Body of pancreas (tissue), 4 donors: ENCODE measurements around the gene KRT12. TPM values are rescaled to one million over a fixed set of nuclear protein-coding genes. Genes with fewer than 3 reads are reported as not detected.

Source experiments
- ATAC-seq: fragments of 150-250 bp; one replicate; pipeline ENCODE4 v1.9.1; 2016
- DNase-seq, 4 donors: peaks; one replicate each; pipeline ENCODE4 v3.0.0-alpha.2; 2019
- H3K27ac ChIP-seq, 4 donors: fragments of 200-600 bp; sonication (generic); 1 replicate in 3 of 4; 2 replicates in 1 of 4; pipeline versions ENCODE4 v1.5.1 to v1.6.1; 2016 to 2019; ENCODE audit warnings: mild to moderate bottlenecking in 1 of 4, mixed read lengths in 1 of 4, moderate library complexity in 1 of 4
- H3K27me3 ChIP-seq, 2 donors: fragments of 200-600 bp; sonication (generic); one replicate each; pipeline ENCODE4 v1.6.0; 2016; ENCODE audit warnings: mild to moderate bottlenecking in 1 of 2
- H3K36me3 ChIP-seq, 2 donors: fragments of 200-600 bp; sonication (generic); replicated peaks in 1 of 2; 2 replicates each; pipeline ENCODE4 v1.5.1; 2016; ENCODE audit warnings: low read depth in 2 of 2; ENCODE audit not compliant: insufficient read depth in 1 of 2
- H3K4me1 ChIP-seq: fragments of 200-600 bp; sonication (generic); one replicate; pipeline ENCODE4 v1.6.0; 2016
- H3K4me3 ChIP-seq, 2 donors: fragments of 200-600 bp; sonication (generic); 1 replicate in 1 of 2; 2 replicates in 1 of 2; pipeline ENCODE4 v1.5.1; 2016 to 2019
- H3K9me3 ChIP-seq, 3 donors: fragments of 200-600 bp; sonication (generic); 1 replicate in 2 of 3; 2 replicates in 1 of 3; pipeline ENCODE4 v1.5.1; 2016
- POLR2A ChIP-seq, 3 donors: fragments of 450-650 bp; IDR thresholded peaks; one replicate each; pipeline ENCODE4 v1.6.1; 2016; ENCODE audit warnings: antibody characterized with exemption in 3 of 3, mild to moderate bottlenecking in 2 of 3
- WGBS, 2 donors: methylation state at CpG; one replicate each; pipeline ENCODE4 v1.1.5; 2017; 5-methylcytosine and 5-hydroxymethylcytosine counted together
- intact Hi-C: fragments of 100-400 bp; cut with DNase I; formaldehyde crosslinking; loops from one replicate; pipeline ENCODE4 v1.15.1; 2023
- total RNA-seq, 2 donors: library from RNA; depleted of rRNA; stranded (reverse); fragments of >200 nt; gene quantifications; one replicate each; pipeline ENCODE4 v1.1.0, GENCODE V29; 2016
- TF ChIP-seq, protein P1 (sequence below), 7 experiments: fragments of 450-650 bp in 4 of 7; fragments of 200-600 bp in 3 of 7; sonication (generic) in 3 of 7; IDR thresholded peaks; one replicate each; pipeline ENCODE4 v1.5.1; 2016 to 2019; ENCODE audit warnings: antibody characterized with exemption in 7 of 7

KRT12 gene
- total RNA-seq, 2 donors from 2014 or later, result not detected

GRCh38 chr17:40821536-40821935 is 45.5 kb downstream of the KRT12 start:
- Histone ChIP-seq H3K27me3 (no peaks in the 10 kb centered on the region), H3K4me3 (no peak overlapping the region), H3K4me1 (peaks cover 15% of the 10 kb centered on the region), H3K9me3 (no peaks in the 10 kb centered on the region), H3K36me3 (no peaks in the 10 kb centered on the region), H3K27ac (no peak overlapping the region)
- TF ChIP-seq, protein P1, sequence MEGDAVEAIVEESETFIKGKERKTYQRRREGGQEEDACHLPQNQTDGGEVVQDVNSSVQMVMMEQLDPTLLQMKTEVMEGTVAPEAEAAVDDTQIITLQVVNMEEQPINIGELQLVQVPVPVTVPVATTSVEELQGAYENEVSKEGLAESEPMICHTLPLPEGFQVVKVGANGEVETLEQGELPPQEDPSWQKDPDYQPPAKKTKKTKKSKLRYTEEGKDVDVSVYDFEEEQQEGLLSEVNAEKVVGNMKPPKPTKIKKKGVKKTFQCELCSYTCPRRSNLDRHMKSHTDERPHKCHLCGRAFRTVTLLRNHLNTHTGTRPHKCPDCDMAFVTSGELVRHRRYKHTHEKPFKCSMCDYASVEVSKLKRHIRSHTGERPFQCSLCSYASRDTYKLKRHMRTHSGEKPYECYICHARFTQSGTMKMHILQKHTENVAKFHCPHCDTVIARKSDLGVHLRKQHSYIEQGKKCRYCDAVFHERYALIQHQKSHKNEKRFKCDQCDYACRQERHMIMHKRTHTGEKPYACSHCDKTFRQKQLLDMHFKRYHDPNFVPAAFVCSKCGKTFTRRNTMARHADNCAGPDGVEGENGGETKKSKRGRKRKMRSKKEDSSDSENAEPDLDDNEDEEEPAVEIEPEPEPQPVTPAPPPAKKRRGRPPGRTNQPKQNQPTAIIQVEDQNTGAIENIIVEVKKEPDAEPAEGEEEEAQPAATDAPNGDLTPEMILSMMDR (IDR thresholded peaks at IDR 0.05), result no peak
- TF ChIP-seq POLR2A (IDR thresholded peaks at IDR 0.05), result no peak
- intact Hi-C loops, result no loop called here
- ATAC-seq, result no peak
- no peak for DNase-seq

- no peak overlapping the region for H3K4me3 ChIP-seq
Observed at GRCh38 chr17:40820228-40820838, 46.7 kb downstream of the KRT12 start.

GRCh38 chr17:40819528-40820125 is 47.4 kb downstream of the KRT12 start:
- H3K27ac ChIP-seq, result peak overlapping the region in 3 of 4 donors; percentile 77 to 89 (median 88)
- H3K9me3 ChIP-seq, result no peaks in the 10 kb centered on the region
- no peak for TF ChIP-seq POLR2A (IDR thresholded peaks at IDR 0.05)
- TF ChIP-seq, protein P1 (IDR thresholded peaks at IDR 0.05), result no peak
- peak overlapping the region; percentile 19 to 23 for H3K4me3 ChIP-seq
- peaks cover 15% of the 10 kb centered on the region for H3K4me1 ChIP-seq
- no peaks in the 10 kb centered on the region for H3K27me3 ChIP-seq
- ATAC-seq (no peak), DNase-seq (peak in 1 of 4 donors; percentile 6)
- WGBS, 2 donors, result 33 to 36% methylated on average over 9 of the region's 9 CpGs
- no peaks in the 10 kb centered on the region for H3K36me3 ChIP-seq
- intact Hi-C loops, result no loop called here

More at GRCh38 chr17:40820228-40820838, 46.7 kb downstream of the KRT12 start:
- TF ChIP-seq POLR2A (IDR thresholded peaks at IDR 0.05), result no peak
- TF ChIP-seq, protein P1 (IDR thresholded peaks at IDR 0.05), result no peak
- Histone ChIP-seq H3K27me3 (no peaks in the 10 kb centered on the region), H3K4me1 (peaks cover 15% of the 10 kb centered on the region), H3K36me3 (no peaks in the 10 kb centered on the region), H3K9me3 (no peaks in the 10 kb centered on the region), H3K27ac (no peak overlapping the region)
- intact Hi-C loops, result no loop called here
- no peak for DNase-seq
- ATAC-seq, result no peak
- WGBS, 2 donors, result 77 to 90% methylated on average over 9 of the region's 9 CpGs

GRCh38 chr17:40818733-40819527 is 48.1 kb downstream of the KRT12 start:
- peak; percentile 78 to 84 (median 80) for DNase-seq
- TF ChIP-seq, protein P1 (IDR thresholded peaks at IDR 0.05), result no peak
- TF ChIP-seq POLR2A (IDR thresholded peaks at IDR 0.05), result peak; percentile 34 to 40 (median 39)
- H3K27me3 ChIP-seq, result no peaks in the 10 kb centered on the region
- ATAC-seq, result peak; percentile 96
- peak overlapping the region; percentile 40 to 59 for H3K4me3 ChIP-seq
- H3K4me1 ChIP-seq, result peaks cover 15% of the 10 kb centered on the region
- WGBS, 2 donors, result 1% methylated on average over 48 to 57 of the region's 73 CpGs
- H3K27ac ChIP-seq, result peak overlapping the region; percentile 77 to 89 (median 84)
- H3K36me3 ChIP-seq, result no peaks in the 10 kb centered on the region
- intact Hi-C loops, result no loop called here
- H3K9me3 ChIP-seq, result no peaks in the 10 kb centered on the region
